Measurements from ENCODE around the gene TSPAN18. TPM values are rescaled to one million over a fixed set of nuclear protein-coding genes. Genes with fewer than 3 reads are reported as not detected.
A peak's percentile ranks its signal among the peaks of the same experiment; 100 is the strongest.

TSPAN18 gene
- total RNA-seq, 4 donors from 2014 or later: 31.1 to 74.6 (median 34.7) TPM

GRCh38 chr11:44910591-44910990 lies 183.8 kb downstream of the TSPAN18 start:
- Histone ChIP-seq H3K4me3 (no peak overlapping the region), H3K9me3 (no peaks in the 10 kb centered on the region), H3K36me3 (peaks cover 0 to 55% of the 10 kb centered on the region in 2 donors), H3K27ac (peak overlapping the region in 2 of 4 donors; percentile 38 to 39), H3K4me1 (peaks cover 0 to 30% (median 11%) of the 10 kb centered on the region in 3 donors), H3K27me3 (no peaks in the 10 kb centered on the region)
- WGBS, 2 donors (ENCODE audit: low coverage in 1 of 2): 61 to 78% methylated on average over 4 of the region's 9 CpGs
- ATAC-seq: no peak
- TF ChIP-seq POLR2A (IDR thresholded peaks at IDR 0.05) (no peak), EP300 (IDR thresholded peaks at IDR 0.05) (no peak), POLR2AphosphoS5 (IDR thresholded peaks at IDR 0.05) (no peak), CTCF (IDR thresholded peaks at IDR 0.05) (no peak)

- peak overlapping the region in 2 of 4 donors; percentile 38 to 39 for H3K27ac ChIP-seq
- WGBS, 2 donors (ENCODE audit: low coverage in 1 of 2): 0 to 1% methylated on average over 7 to 11 of the region's 24 CpGs
These were observed 184.5 kb downstream of the TSPAN18 start for GRCh38 chr11:44911029-44911814.

GRCh38 chr11:44912270-44912987 lies 185.7 kb downstream of the TSPAN18 start:
- no peak for ATAC-seq
- 41 to 60% methylated on average over 6 to 12 of the region's 12 CpGs for WGBS, 2 donors (ENCODE audit: low coverage in 1 of 2)
- H3K36me3 ChIP-seq: peaks cover 0 to 56% of the 10 kb centered on the region in 2 donors
- TF ChIP-seq POLR2AphosphoS5 (IDR thresholded peaks at IDR 0.05): no peak
- TF ChIP-seq POLR2A (IDR thresholded peaks at IDR 0.05): no peak
- no peak for TF ChIP-seq CTCF (IDR thresholded peaks at IDR 0.05)
- TF ChIP-seq EP300 (IDR thresholded peaks at IDR 0.05): no peak
- H3K27me3 ChIP-seq: no peaks in the 10 kb centered on the region
- H3K27ac ChIP-seq: no peak overlapping the region
- H3K4me3 ChIP-seq: no peak overlapping the region
- H3K4me1 ChIP-seq: peaks cover 0 to 22% (median 11%) of the 10 kb centered on the region in 3 donors
- H3K9me3 ChIP-seq: no peaks in the 10 kb centered on the region

More at GRCh38 chr11:44911029-44911814, 184.5 kb downstream of the TSPAN18 start:
- peak in 3 of 4 experiments; percentile 83 to 91 (median 89) for TF ChIP-seq CTCF (IDR thresholded peaks at IDR 0.05)
- TF ChIP-seq EP300 (IDR thresholded peaks at IDR 0.05): no peak
- TF ChIP-seq POLR2AphosphoS5 (IDR thresholded peaks at IDR 0.05): no peak
- no peak overlapping the region for H3K4me3 ChIP-seq
- H3K9me3 ChIP-seq: no peaks in the 10 kb centered on the region
- H3K36me3 ChIP-seq: peaks cover 0 to 56% of the 10 kb centered on the region in 2 donors
- ATAC-seq: peak; percentile 81
- H3K27me3 ChIP-seq: no peaks in the 10 kb centered on the region
- peaks cover 0 to 24% (median 11%) of the 10 kb centered on the region in 3 donors for H3K4me1 ChIP-seq

- H3K27ac ChIP-seq: no peak overlapping the region
- no peak overlapping the region for H3K4me3 ChIP-seq
- H3K36me3 ChIP-seq: peaks cover 0 to 67% of the 10 kb centered on the region in 2 donors
- H3K4me1 ChIP-seq: peaks cover 0 to 22% (median 11%) of the 10 kb centered on the region in 3 donors
- no peaks in the 10 kb centered on the region for H3K9me3 ChIP-seq
- no peak for ATAC-seq
- TF ChIP-seq POLR2AphosphoS5 (IDR thresholded peaks at IDR 0.05) (no peak), POLR2A (IDR thresholded peaks at IDR 0.05) (no peak), EP300 (IDR thresholded peaks at IDR 0.05) (no peak), CTCF (IDR thresholded peaks at IDR 0.05) (no peak)
- no peaks in the 10 kb centered on the region for H3K27me3 ChIP-seq
These were observed 186.7 kb downstream of the TSPAN18 start for GRCh38 chr11:44913502-44913901.

Measured in gastroesophageal sphincter (tissue), 4 donors.